CD4-positive, CD25-positive, alpha-beta regulatory T cell (primary cell): ENCODE data around the gene SEPTIN12. TPM values are rescaled to one million over a fixed set of nuclear protein-coding genes. Genes with fewer than 3 reads are reported as not detected.

Experiments
- ATAC-seq, 2 donors: fragments of 150-1000 bp; cut with Tn5 transposase; one replicate each; pipeline ENCODE4 v1.10.0; 2021; ENCODE audit warnings: low read depth in 2 of 2, moderate number of reproducible peaks in 2 of 2, moderate library complexity in 1 of 2
- DNase-seq, 3 donors: peaks; one replicate each; pipeline versions ENCODE4 v3.0.0 to v3.0.0-alpha.2; 2012 to 2022; ENCODE audit warnings: mixed read lengths in 1 of 3
- H3K27ac ChIP-seq: one replicate; pipeline ENCODE4 v1.7.0; 2013; ENCODE audit warnings: mild to moderate bottlenecking, low read length; ENCODE audit not compliant: insufficient read depth, poor library complexity, severe bottlenecking
- H3K27me3 ChIP-seq: one replicate; pipeline ENCODE4 v1.7.0; 2013; ENCODE audit warnings: low read length; ENCODE audit not compliant: control insufficient read depth, insufficient read depth
- H3K36me3 ChIP-seq: one replicate; pipeline ENCODE4 v1.7.0; 2013; ENCODE audit warnings: mild to moderate bottlenecking, low read length, moderate library complexity; ENCODE audit not compliant: control insufficient read depth, insufficient read depth
- H3K4me1 ChIP-seq: 2 replicates; pipeline ENCODE4 v1.7.0; 2013; ENCODE audit warnings: mild to moderate bottlenecking, low read length; ENCODE audit not compliant: insufficient read depth, control insufficient read depth, poor library complexity, severe bottlenecking
- H3K4me3 ChIP-seq: one replicate; pipeline ENCODE4 v1.7.0; 2013; ENCODE audit warnings: low read depth, mild to moderate bottlenecking, low read length, moderate library complexity
- H3K9me3 ChIP-seq, 2 experiments: 1 replicate in 1 of 2; 2 replicates in 1 of 2; pipeline ENCODE4 v1.7.0; 2013; ENCODE audit warnings: low read length in 2 of 2, mild to moderate bottlenecking in 1 of 2, moderate library complexity in 1 of 2; ENCODE audit not compliant: control insufficient read depth in 2 of 2
- H3K27ac Mint-ChIP-seq, 3 donors: one replicate each; pipeline ENCODE4 v1.8.0; 2020 to 2022; ENCODE audit warnings: mild to moderate bottlenecking in 3 of 3, mixed read lengths in 3 of 3, moderate library complexity in 2 of 3
- H3K27me3 Mint-ChIP-seq: one replicate; pipeline ENCODE4 v1.8.0; 2022; ENCODE audit warnings: mild to moderate bottlenecking, mixed read lengths
- H3K36me3 Mint-ChIP-seq: one replicate; pipeline ENCODE4 v1.8.0; 2020; ENCODE audit warnings: mixed read lengths
- H3K4me1 Mint-ChIP-seq, 4 donors: one replicate each; pipeline ENCODE4 v1.8.0; 2020 to 2022; ENCODE audit warnings: mixed read lengths in 4 of 4, mild to moderate bottlenecking in 1 of 4
- H3K4me3 Mint-ChIP-seq, 4 donors: one replicate each; pipeline ENCODE4 v1.8.0; 2020 to 2022; ENCODE audit warnings: mild to moderate bottlenecking in 4 of 4, mixed read lengths in 4 of 4, moderate library complexity in 3 of 4
- H3K9me3 Mint-ChIP-seq, 7 donors: one replicate each; pipeline ENCODE4 v1.8.0; 2020 to 2022; ENCODE audit warnings: mixed read lengths in 7 of 7, mild to moderate bottlenecking in 3 of 7, moderate library complexity in 2 of 7
- polyA plus RNA-seq, 4 donors: library from polyadenylated mRNA; unstranded; fragments of 300-500 nt; fragmentation: Illumina TruSeq; gene quantifications; one replicate each; pipeline ENCODE4 v1.2.3, GENCODE V29; 2021
- total RNA-seq: library from RNA; stranded (reverse); gene quantifications from one replicate; pipeline ENCODE4 v1.2.3, GENCODE V29; 2022

SEPTIN12 gene
- total and polyA plus RNA-seq, 5 donors from 2014 or later: 0.27 TPM; not detected in 4

GRCh38 chr16:4755687-4756086 lies 32.5 kb downstream of the SEPTIN12 start:
- Histone ChIP-seq H3K36me3 (peaks cover 66% of the 10 kb centered on the region), H3K9me3 (no peaks in the 10 kb centered on the region), H3K4me1 (no peaks in the 10 kb centered on the region), H3K27me3 (no peaks in the 10 kb centered on the region), H3K4me3 (no peak overlapping the region), H3K27ac (no peak overlapping the region)
- DNase-seq (no peak), ATAC-seq (no peak)
- Mint-ChIP-seq H3K9me3 (peaks cover 0 to 2% (median 0%) of the 10 kb centered on the region in 7 donors), H3K27ac (no peak overlapping the region), H3K4me1 (peaks cover 0 to 3% (median 1%) of the 10 kb centered on the region in 4 donors), H3K27me3 (peaks cover 5% of the 10 kb centered on the region), H3K36me3 (peaks cover 33% of the 10 kb centered on the region), H3K4me3 (no peak overlapping the region)

GRCh38 chr16:4754865-4755264 lies 33.3 kb downstream of the SEPTIN12 start:
- H3K27ac Mint-ChIP-seq: no peak overlapping the region
- H3K36me3 Mint-ChIP-seq: peaks cover 31% of the 10 kb centered on the region
- H3K4me3 Mint-ChIP-seq: no peak overlapping the region
- Histone ChIP-seq H3K27me3 (no peaks in the 10 kb centered on the region), H3K4me1 (no peaks in the 10 kb centered on the region), H3K4me3 (no peak overlapping the region), H3K9me3 (no peaks in the 10 kb centered on the region), H3K36me3 (peaks cover 58% of the 10 kb centered on the region), H3K27ac (no peak overlapping the region)
- peaks cover 5% of the 10 kb centered on the region for H3K27me3 Mint-ChIP-seq
- peaks cover 0 to 3% (median under 1%) of the 10 kb centered on the region in 4 donors for H3K4me1 Mint-ChIP-seq
- H3K9me3 Mint-ChIP-seq: peaks cover 0 to 2% (median 0%) of the 10 kb centered on the region in 7 donors
- DNase-seq: no peak
- no peak for ATAC-seq

- H3K9me3 ChIP-seq: no peaks in the 10 kb centered on the region
- H3K27me3 ChIP-seq: no peaks in the 10 kb centered on the region
- H3K27ac Mint-ChIP-seq: no peak overlapping the region
- H3K4me1 Mint-ChIP-seq: peaks cover 0 to 3% (median 2%) of the 10 kb centered on the region in 4 donors
- H3K27me3 Mint-ChIP-seq: no peaks in the 10 kb centered on the region
- ATAC-seq (no peak), DNase-seq (no peak)
- H3K4me3 ChIP-seq: no peak overlapping the region
- H3K27ac ChIP-seq: no peak overlapping the region
- H3K36me3 ChIP-seq: peaks cover 43% of the 10 kb centered on the region
- H3K9me3 Mint-ChIP-seq: peaks cover 0 to 2% (median 0%) of the 10 kb centered on the region in 7 donors
- H3K4me3 Mint-ChIP-seq: no peak overlapping the region
- peaks cover 23% of the 10 kb centered on the region for H3K36me3 Mint-ChIP-seq
- H3K4me1 ChIP-seq: no peaks in the 10 kb centered on the region
These were observed 34.9 kb downstream of the SEPTIN12 start for GRCh38 chr16:4753227-4753626.

- H3K36me3 ChIP-seq: peaks cover 39% of the 10 kb centered on the region
- peaks cover 0 to 10% (median 7%) of the 10 kb centered on the region in 4 donors for H3K4me1 Mint-ChIP-seq
- ATAC-seq: no peak
These were observed 35.6 kb downstream of the SEPTIN12 start for GRCh38 chr16:4752351-4753100.

GRCh38 chr16:4750896-4751295 lies 37.2 kb downstream of the SEPTIN12 start:
- no peaks in the 10 kb centered on the region for H3K27me3 ChIP-seq
- no peaks in the 10 kb centered on the region for H3K9me3 ChIP-seq
- no peak overlapping the region for H3K27ac ChIP-seq
- Mint-ChIP-seq H3K4me3 (no peak overlapping the region), H3K36me3 (peaks cover 17% of the 10 kb centered on the region), H3K4me1 (peaks cover 0 to 16% (median 7%) of the 10 kb centered on the region in 4 donors), H3K27me3 (no peaks in the 10 kb centered on the region), H3K9me3 (peaks cover 0 to 2% (median 0%) of the 10 kb centered on the region in 7 donors), H3K27ac (no peak overlapping the region)
- DNase-seq (no peak), ATAC-seq (no peak)
- no peak overlapping the region for H3K4me3 ChIP-seq
- H3K36me3 ChIP-seq: peaks cover 34% of the 10 kb centered on the region
- no peaks in the 10 kb centered on the region for H3K4me1 ChIP-seq

More at GRCh38 chr16:4752351-4753100, 35.6 kb downstream of the SEPTIN12 start:
- H3K4me3 Mint-ChIP-seq: no peak overlapping the region
- Histone ChIP-seq H3K4me1 (no peaks in the 10 kb centered on the region), H3K27ac (no peak overlapping the region), H3K4me3 (no peak overlapping the region), H3K27me3 (no peaks in the 10 kb centered on the region), H3K9me3 (no peaks in the 10 kb centered on the region)
- H3K27ac Mint-ChIP-seq: no peak overlapping the region
- peaks cover 23% of the 10 kb centered on the region for H3K36me3 Mint-ChIP-seq
- peaks cover 0 to 2% (median 0%) of the 10 kb centered on the region in 7 donors for H3K9me3 Mint-ChIP-seq
- no peaks in the 10 kb centered on the region for H3K27me3 Mint-ChIP-seq
- DNase-seq: no peak

GRCh38 chr16:4749700-4750257 lies 38.4 kb downstream of the SEPTIN12 start:
- Histone ChIP-seq H3K27ac (no peak overlapping the region), H3K36me3 (peaks cover 25% of the 10 kb centered on the region), H3K9me3 (no peaks in the 10 kb centered on the region), H3K4me3 (no peak overlapping the region), H3K4me1 (no peaks in the 10 kb centered on the region), H3K27me3 (no peaks in the 10 kb centered on the region)
- no peak for ATAC-seq
- no peak for DNase-seq
- H3K27me3 Mint-ChIP-seq: no peaks in the 10 kb centered on the region
- H3K27ac Mint-ChIP-seq: no peak overlapping the region
- no peaks in the 10 kb centered on the region for H3K9me3 Mint-ChIP-seq
- peaks cover 8% of the 10 kb centered on the region for H3K36me3 Mint-ChIP-seq
- H3K4me3 Mint-ChIP-seq: no peak overlapping the region
- H3K4me1 Mint-ChIP-seq: peaks cover 0 to 16% (median 6%) of the 10 kb centered on the region in 4 donors

GRCh38 chr16:4748682-4749411 lies 39.3 kb downstream of the SEPTIN12 start:
- H3K27me3 Mint-ChIP-seq: no peaks in the 10 kb centered on the region
- no peaks in the 10 kb centered on the region for H3K9me3 Mint-ChIP-seq
- Histone ChIP-seq H3K4me1 (no peaks in the 10 kb centered on the region), H3K36me3 (peaks cover 22% of the 10 kb centered on the region), H3K9me3 (no peaks in the 10 kb centered on the region), H3K4me3 (no peak overlapping the region), H3K27ac (no peak overlapping the region), H3K27me3 (no peaks in the 10 kb centered on the region)
- H3K4me3 Mint-ChIP-seq: no peak overlapping the region
- peaks cover 7% of the 10 kb centered on the region for H3K36me3 Mint-ChIP-seq
- peak overlapping the region in 2 of 3 donors; percentile 33 to 62 for H3K27ac Mint-ChIP-seq
- DNase-seq (no peak), ATAC-seq (no peak)
- H3K4me1 Mint-ChIP-seq: peaks cover 0 to 16% (median 6%) of the 10 kb centered on the region in 4 donors
